ENCODE data around the gene CDIPT. TPM values are rescaled to one million over a fixed set of nuclear protein-coding genes. Genes with fewer than 3 reads are reported as not detected.

The CDIPT gene
- total RNA-seq, 1 experiment from 2014 or later, result 58.3 TPM

- RAD21 ChIA-PET (ENCODE audit: low non-redundant PET in 1 of 2, low total read pairs in 2 of 2, uncharacterized antibody in 2 of 2, unreplicated experiment in 2 of 2), result no interaction called here
- CTCF ChIA-PET, result no interaction called here
- TF ChIP-seq POLR2AphosphoS5 (IDR thresholded peaks at IDR 0.05; ENCODE audit: low read depth, low read length) (no peak), CBX3 (IDR thresholded peaks at IDR 0.05; ENCODE audit: low read depth) (no peak), EZH2 (IDR thresholded peaks at IDR 0.05) (no peak), CEBPB (IDR thresholded peaks at IDR 0.05; ENCODE audit: low read depth) (no peak), CTCF (IDR thresholded peaks at IDR 0.05 in 2 of 3, conservative IDR thresholded peaks at IDR 0.05 in 1 of 3; ENCODE audit: borderline replicate concordance in 1 of 3, insufficient read depth in 1 of 3, low read depth in 2 of 3, low read length in 2 of 3) (no peak), RAD21 (IDR thresholded peaks at IDR 0.05; ENCODE audit: low read depth) (no peak), JUND (IDR thresholded peaks at IDR 0.05) (no peak), SRF (IDR thresholded peaks at IDR 0.05; ENCODE audit: low read depth) (no peak), MAX (IDR thresholded peaks at IDR 0.05) (no peak)
- intact Hi-C loops (cut with micrococcal nuclease), result no loop called here
- peaks cover 0 to 2% of the 10 kb centered on the region in 2 experiments; a peak in 2 of 4 replicates for H3K36me3 ChIP-seq (ENCODE audit: control insufficient read depth in 1 of 2, insufficient read depth in 2 of 2, low read length in 2 of 2)
- H3K27ac ChIP-seq (ENCODE audit: low read depth, low read length), result no peak overlapping the region
- H3K4me3 ChIP-seq (replicated peaks in 1 of 2; ENCODE audit: low read depth in 1 of 2, low read length in 2 of 2), result no peak overlapping the region
- ATAC-seq (no peak), DNase-seq (ENCODE audit: low read depth, low spot score) (no peak)
- H3K9me2 ChIP-seq (ENCODE audit: insufficient read depth), result no peaks in the 10 kb centered on the region
- H3K27me3 ChIP-seq (ENCODE audit: insufficient read depth, low read length), result no peaks in the 10 kb centered on the region
- H3K4me2 ChIP-seq (ENCODE audit: low read length), result no peak overlapping the region
- POLR2A ChIA-PET, result no interaction called here
- peaks cover 0 to 5% of the 10 kb centered on the region in 2 experiments; a peak in 2 of 4 replicates for H3K4me1 ChIP-seq (ENCODE audit: control insufficient read depth in 1 of 2, insufficient read depth in 2 of 2, low read length in 2 of 2)
- H3K79me2 ChIP-seq (ENCODE audit: insufficient read depth, low read length), result no peaks in the 10 kb centered on the region
- H4K20me1 ChIP-seq (ENCODE audit: insufficient read depth), result no peaks in the 10 kb centered on the region
- no peak overlapping the region for H2AFZ ChIP-seq (ENCODE audit: low read depth, low read length, poor library complexity, severe bottlenecking)
- no peaks in the 10 kb centered on the region for H3K9me3 ChIP-seq (ENCODE audit: control insufficient read depth in 1 of 2, insufficient read depth in 1 of 2, low read depth in 1 of 2, low read length in 2 of 2)
- H3K9ac ChIP-seq (ENCODE audit: low read length), result no peak overlapping the region
- no TSS peak for BruUV-seq (replicated peaks)
Observed at GRCh38 chr16:29843931-29844330, 19.1 kb downstream of the CDIPT start.

Data from HCT116 (cell line).